GM12801 (cell line): ENCODE results near the gene PPP1R12B.

Experiments
- CTCF ChIP-seq: IDR thresholded peaks from one replicate; pipeline ENCODE4 v1.5.1; 2011; ENCODE audit warnings: control low read depth; ENCODE audit not compliant: insufficient read length; ENCODE audit errors: extremely low read depth

The PPP1R12B gene

DNA sequence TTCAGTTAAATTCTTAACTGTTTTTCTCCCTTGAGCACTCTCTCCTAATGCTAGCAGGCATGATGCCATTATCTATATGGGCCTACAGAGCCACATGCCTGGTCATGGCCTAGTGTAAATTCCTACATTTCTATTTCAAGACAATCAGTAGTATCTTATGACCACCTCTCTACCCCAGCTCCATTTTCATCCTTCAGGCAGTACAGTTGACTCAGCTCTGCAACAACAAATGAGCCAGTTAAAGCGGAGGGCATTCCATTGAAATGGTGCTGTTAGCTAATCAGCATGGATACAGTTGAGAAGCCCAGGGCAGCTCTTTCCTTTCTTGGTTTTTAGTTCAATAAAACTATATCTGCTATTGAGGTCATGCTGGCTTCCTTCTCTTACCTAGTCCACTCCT is 150.0 kb downstream of the PPP1R12B start:
- no peak for TF ChIP-seq CTCF

DNA sequence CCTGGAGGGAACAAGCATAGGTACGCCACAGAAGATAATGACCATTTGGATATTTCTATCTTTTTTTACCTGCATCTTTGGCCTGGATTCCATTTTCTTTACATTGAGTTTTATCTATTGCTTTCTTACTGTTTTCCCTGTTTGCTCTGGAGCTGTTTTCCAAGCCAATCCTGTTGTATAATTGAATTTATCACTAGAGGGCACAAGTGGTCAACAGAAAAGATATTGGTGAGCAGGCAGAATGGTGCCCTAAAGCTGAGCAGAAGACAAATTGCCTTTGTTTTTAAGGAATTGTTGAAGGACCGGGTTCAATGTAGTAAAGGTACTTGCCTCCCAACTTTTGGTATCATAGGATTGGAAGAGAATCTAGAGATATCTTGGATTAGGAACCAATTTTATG is 152.8 kb downstream of the PPP1R12B start:
- no peak for TF ChIP-seq CTCF

DNA sequence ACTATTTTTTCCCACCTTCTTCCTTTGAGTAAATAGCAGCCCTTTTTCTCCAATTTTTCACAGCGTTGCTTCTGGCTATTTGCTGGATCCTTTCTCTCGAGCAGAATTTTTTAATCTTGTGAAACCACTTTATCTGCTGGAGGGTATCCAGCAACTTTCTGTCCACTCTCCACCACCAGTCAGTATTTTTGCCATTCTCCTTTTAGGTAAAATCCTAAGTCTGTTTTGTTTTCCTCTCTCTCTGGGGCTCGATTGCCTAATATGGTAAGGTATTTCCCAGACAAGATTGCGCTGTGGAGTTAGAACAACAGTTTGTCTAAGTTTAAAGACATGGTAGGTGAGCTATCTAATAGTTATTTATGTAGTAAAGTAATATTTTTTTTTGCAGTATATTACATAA is 156.9 kb downstream of the PPP1R12B start:
- TF ChIP-seq CTCF, result no peak

DNA sequence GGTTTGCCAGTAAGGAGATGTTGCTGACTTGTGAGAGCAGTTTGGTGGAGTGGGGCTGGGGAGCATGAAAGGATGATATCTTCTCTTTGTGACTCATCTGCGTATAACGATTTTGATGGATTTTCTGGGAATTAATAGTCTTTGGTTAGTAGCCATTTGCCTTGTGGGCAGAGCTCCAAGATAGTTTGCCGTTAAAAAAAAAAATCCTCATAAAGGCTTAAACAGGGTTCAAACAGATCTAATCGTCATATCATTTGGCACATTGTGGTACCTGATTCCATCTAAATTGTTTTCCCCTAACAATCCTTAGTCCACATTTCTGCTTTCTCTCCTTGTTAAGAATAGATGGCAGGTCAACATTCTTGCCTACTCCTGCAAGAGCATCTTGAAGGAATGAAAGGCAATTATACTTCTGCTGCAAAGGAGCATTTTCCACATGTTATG is 168.0 kb downstream of the PPP1R12B start:
- no peak for TF ChIP-seq CTCF

- no peak for TF ChIP-seq CTCF
These were observed 173.4 kb downstream of the PPP1R12B start for GRCh38 chr1:202521886-202522285.

- no peak for TF ChIP-seq CTCF
These were observed 182.9 kb downstream of the PPP1R12B start for GRCh38 chr1:202531472-202531811.

GRCh38 chr1:202540014-202540413 is 191.5 kb downstream of the PPP1R12B start:
- no peak for TF ChIP-seq CTCF

DNA sequence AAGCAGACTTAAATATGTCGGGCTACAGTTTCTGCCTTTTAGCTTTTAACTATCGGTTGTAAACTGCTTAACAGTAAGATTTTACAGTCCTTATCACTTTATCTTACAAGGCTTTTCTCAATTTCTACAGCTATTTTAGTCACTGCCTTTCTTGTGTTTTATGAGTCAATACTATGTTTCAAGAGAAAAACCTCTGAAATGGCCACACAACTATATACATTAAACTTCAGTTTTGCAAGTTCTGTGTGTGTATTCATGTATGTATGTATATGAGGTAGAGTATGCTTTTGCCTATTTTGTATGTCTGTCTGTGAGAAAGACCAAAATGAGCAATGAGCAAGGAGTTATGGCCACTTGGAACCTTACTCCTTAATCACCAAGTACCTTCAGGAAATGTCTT is 191.9 kb downstream of the PPP1R12B start:
- TF ChIP-seq CTCF, result no peak
